AG04450 (cell line): ENCODE results near the gene KRTAP10-1. TPM values are rescaled to one million over a fixed set of nuclear protein-coding genes. Genes with fewer than 3 reads are reported as not detected.

ENCODE experiments used
- CTCF ChIA-PET: fragments of 300-600, 350-600 bp; formaldehyde crosslinking; extraction: SDS; loops from one replicate; lab custom pipeline; 2022; ENCODE audit warnings: antibody characterized with exemption, inconsistent platforms; lab: Charles Lee
- POLR2A ChIA-PET: fragments of 350-600 bp; formaldehyde crosslinking; extraction: SDS; loops from one replicate; lab custom pipeline; 2021; ENCODE audit warnings: antibody characterized with exemption, inconsistent platforms; lab: Yijun Ruan, JAX
- DNase-seq: peaks from one replicate; pipeline ENCODE4 v3.0.0-alpha.2; 2011; ENCODE audit warnings: low read depth, low spot score
- H3K27ac ChIP-seq: one replicate; pipeline ENCODE4 v1.5.1; 2012; ENCODE audit warnings: low read depth, low read length, control low read depth
- H3K27me3 ChIP-seq: one replicate; pipeline ENCODE4 v1.6.0; 2012; ENCODE audit warnings: low read length; ENCODE audit not compliant: control insufficient read depth, insufficient read depth
- H3K4me3 ChIP-seq: 2 replicates; pipeline ENCODE4 v1.5.1; 2011; ENCODE audit warnings: mild to moderate bottlenecking, low read depth, low read length, control low read depth
- H3K9me3 ChIP-seq: 2 replicates; pipeline ENCODE4 v1.5.1; 2012; ENCODE audit warnings: low read length; ENCODE audit not compliant: control insufficient read depth, insufficient read depth
- CTCF ChIP-seq: IDR thresholded peaks from 2 replicates; pipeline ENCODE4 v1.5.1; 2011; ENCODE audit warnings: low read depth, low read length, control low read depth, inconsistent platforms
- polyA plus RNA-seq: library from polyadenylated mRNA; depleted of rRNA; stranded (reverse); fragments of >200 nt; gene quantifications from 2 replicates; pipeline ENCODE4 v1.2.3, GENCODE V29; 2011

Gene KRTAP10-1
- polyA plus RNA-seq, 1 experiment = not detected

- DNase-seq = no peak
- Histone ChIP-seq H3K4me3 (no peak overlapping the region), H3K27me3 (no peaks in the 10 kb centered on the region), H3K27ac (no peak overlapping the region), H3K9me3 (peaks cover 51% of the 10 kb centered on the region)
- no peak for TF ChIP-seq CTCF
- POLR2A ChIA-PET = no interaction called here
- CTCF ChIA-PET = no interaction called here
These were observed 23.2 kb downstream of the KRTAP10-1 start for GRCh38 chr21:44516828-44517174.

GRCh38 chr21:44516342-44516741 is 23.7 kb downstream of the KRTAP10-1 start:
- ChIA-PET CTCF (interaction anchor here (0.9 kb wide), 1 partner anchor 277 kb away, joined by 3 read pairs; no protein-coding TSS in a partner anchor), POLR2A (no interaction called here)
- Histone ChIP-seq H3K27me3 (no peaks in the 10 kb centered on the region), H3K9me3 (peaks cover 46% of the 10 kb centered on the region), H3K27ac (no peak overlapping the region), H3K4me3 (no peak overlapping the region)
- DNase-seq = no peak
- TF ChIP-seq CTCF = no peak

- POLR2A ChIA-PET = no interaction called here
- no peak for DNase-seq
- CTCF ChIA-PET = interaction anchor here (0.9 kb wide), 1 partner anchor 278 kb away, joined by 3 read pairs; no protein-coding TSS in a partner anchor
- Histone ChIP-seq H3K4me3 (no peak overlapping the region), H3K9me3 (peaks cover 39% of the 10 kb centered on the region), H3K27ac (no peak overlapping the region), H3K27me3 (no peaks in the 10 kb centered on the region)
- no peak for TF ChIP-seq CTCF
These were observed 24.4 kb downstream of the KRTAP10-1 start for GRCh38 chr21:44515359-44516165.

DNA sequence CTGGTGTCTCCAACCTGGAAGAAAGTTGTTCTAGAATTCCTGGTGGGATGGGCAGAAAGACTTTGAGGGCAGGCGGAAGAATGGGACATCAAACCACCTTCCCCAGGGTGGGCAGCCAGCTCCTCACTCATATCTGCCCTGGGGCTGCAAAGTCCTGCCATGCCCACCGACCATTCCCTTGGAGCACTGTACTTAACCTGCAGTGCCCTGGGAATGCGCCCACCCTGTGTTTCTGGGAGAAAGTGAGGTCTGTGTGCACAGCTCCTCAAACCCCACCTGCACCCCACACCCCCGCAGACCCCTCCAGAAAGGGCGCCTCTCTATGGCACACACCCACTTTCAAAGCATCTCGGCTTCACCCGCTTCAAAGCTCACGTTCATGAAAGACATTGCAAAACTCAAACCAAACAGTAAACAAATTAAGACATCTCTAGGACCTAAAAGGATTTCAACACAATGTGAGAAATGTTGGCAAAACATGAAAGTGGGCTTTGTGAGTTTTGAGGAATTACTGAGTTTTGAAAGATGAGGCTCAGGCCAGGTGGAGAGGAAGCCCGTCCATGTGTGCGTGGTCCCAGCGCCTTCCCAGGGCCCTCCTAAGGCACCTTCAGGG is 25.1 kb downstream of the KRTAP10-1 start:
- no peak for DNase-seq
- CTCF ChIA-PET = no interaction called here
- POLR2A ChIA-PET = no interaction called here

More for the DNA sequence above, 25.1 kb downstream of the KRTAP10-1 start:
- H3K4me3 ChIP-seq = no peak overlapping the region
- no peaks in the 10 kb centered on the region for H3K27me3 ChIP-seq
- H3K27ac ChIP-seq = no peak overlapping the region
- TF ChIP-seq CTCF = no peak
- H3K9me3 ChIP-seq = peaks cover 32% of the 10 kb centered on the region
